GM21390 (cell line): Measurements from ENCODE around the gene PLEKHB1.

Source experiments
- ATAC-seq: cut with Tn5 transposase; IDR thresholded peaks from one replicate; pipeline ENCODE4 v1.9.1; 2021; ENCODE audit not compliant: unreplicated experiment

The PLEKHB1 gene

DNA sequence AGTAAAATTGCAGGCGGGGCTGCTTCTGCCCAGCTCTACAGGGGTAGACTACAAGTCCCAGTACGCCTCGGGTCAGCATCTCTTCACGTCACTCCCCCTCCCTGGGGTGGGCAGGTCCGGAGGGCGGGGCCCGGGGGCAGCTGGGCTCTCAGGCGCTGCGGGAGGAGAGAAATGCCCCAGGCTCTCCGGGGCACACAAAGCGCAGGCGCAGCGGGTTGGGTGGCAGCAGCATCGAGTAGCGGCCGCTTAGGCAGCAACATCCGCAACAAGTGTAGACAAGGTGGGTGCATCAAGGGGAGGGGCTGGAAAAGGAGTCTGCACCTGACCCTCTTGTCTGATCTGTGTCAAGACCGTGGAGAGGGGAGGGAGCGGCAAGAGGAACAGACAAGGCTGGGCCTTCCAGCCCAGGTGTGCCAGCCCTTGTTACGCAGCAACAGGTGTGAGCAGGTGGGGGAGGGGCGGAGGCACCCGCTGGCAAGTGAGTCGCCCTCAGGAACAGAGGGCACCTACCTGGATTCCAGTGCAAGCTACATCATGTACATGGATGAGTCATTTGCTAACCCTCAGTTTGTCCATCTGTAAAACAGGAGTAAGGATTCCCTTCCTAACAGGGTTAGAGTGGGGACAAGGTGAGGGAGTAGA, 1.2 kb downstream of the PLEKHB1 start:
- peak; percentile 87 for ATAC-seq

- ATAC-seq, result no peak
Observed at GRCh38 chr11:73648121-73648520, 1.7 kb downstream of the PLEKHB1 start.

DNA sequence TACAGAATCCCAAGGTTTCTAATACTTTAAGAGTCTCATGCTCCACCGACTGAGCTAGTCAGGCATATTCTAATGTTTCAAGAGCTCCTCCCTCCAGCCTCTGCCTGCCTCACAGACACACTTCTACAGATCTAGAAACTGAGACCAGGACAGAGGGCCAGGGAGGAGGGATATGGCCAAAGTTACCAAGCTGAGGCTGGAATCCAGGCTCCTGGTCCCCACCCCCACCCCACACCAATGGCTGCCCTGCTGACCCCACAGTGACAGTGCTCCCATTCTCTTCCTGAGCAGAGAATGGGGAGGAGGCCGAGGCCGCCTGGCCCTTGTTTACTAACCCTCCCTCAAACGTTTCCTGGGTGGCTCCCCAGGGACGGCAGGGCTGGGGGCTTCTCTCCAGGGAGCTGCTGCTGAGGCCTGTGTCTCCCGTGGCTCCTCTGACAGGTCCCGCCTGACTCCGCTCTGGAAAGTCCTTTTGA, 2.2 kb downstream of the PLEKHB1 start:
- no peak for ATAC-seq

- ATAC-seq, result no peak
Observed at GRCh38 chr11:73649206-73649605, 2.8 kb downstream of the PLEKHB1 start.

- no peak for ATAC-seq
Observed at GRCh38 chr11:73650400-73650799, 4.0 kb downstream of the PLEKHB1 start.

- ATAC-seq, result no peak
Observed at GRCh38 chr11:73651252-73651651, 4.9 kb downstream of the PLEKHB1 start.

GRCh38 chr11:73651661-73652045, 5.3 kb downstream of the PLEKHB1 start:
- no peak for ATAC-seq

- ATAC-seq, result no peak
Observed at GRCh38 chr11:73652046-73652730, 5.8 kb downstream of the PLEKHB1 start.

DNA sequence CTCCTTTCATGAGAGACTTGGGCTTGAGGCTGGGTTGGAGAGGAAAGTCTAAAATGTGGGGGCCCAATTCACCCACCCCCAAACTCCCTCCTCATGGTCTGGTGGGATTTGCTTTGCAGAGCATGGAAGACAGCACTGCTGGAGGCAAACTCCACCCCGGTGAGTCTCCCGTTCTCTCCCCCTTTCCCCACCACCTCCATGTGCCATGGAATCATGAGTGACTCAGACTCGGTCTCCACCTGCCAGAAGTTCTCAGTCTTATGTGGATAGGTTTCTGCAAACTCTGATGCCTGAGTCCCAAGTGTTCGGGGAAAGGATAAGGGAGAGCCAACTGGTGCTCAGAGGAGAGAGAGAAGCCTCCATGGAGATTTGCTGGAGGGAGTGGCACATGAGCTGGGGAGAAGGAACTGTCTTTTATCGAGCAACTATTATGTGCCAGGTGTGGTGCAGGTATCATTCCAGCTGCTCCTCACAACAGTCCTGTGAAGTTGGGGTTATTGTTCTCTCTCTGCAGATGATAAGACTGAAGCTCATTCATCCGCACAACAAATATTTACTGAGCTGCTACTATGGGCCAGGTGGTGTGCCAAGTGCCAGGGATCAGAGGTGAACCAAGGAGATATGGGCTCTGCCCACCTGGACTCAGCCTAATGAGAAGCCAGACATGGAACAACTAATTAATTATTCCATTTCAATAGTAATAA, 6.6 kb downstream of the PLEKHB1 start:
- ATAC-seq, result no peak

GRCh38 chr11:73653996-73654395, 7.6 kb downstream of the PLEKHB1 start:
- ATAC-seq, result no peak

DNA sequence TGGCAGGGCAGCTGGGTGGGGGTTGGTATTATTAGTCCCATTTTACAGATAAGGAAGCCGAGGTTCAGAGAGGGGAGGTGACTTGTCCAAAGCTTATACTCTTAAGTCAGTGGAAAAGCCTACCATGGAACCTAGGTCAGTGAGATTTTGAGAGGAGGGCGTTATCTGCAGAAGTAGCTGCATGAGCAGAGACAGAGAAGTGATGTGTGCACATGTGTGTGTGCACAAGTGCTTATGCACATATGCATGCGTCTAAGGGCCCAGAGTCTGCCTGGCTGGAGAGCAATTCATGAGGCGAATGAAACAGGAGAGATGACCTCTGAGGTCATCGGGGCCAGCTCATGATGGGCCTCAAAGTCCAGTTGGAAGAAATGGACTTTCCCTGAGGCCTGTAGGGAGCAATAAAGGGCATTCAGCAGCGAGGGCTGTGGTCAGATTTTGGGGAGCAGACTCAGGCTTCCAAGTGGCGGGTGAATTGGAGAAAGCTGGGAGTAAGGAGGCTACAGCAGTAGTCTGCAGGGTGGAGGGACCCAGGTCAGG, 8.2 kb downstream of the PLEKHB1 start:
- ATAC-seq, result no peak

- no peak for ATAC-seq
Observed at GRCh38 chr11:73655686-73656085, 9.3 kb downstream of the PLEKHB1 start.

GRCh38 chr11:73656985-73657384, 10.6 kb downstream of the PLEKHB1 start:
- ATAC-seq, result no peak

DNA sequence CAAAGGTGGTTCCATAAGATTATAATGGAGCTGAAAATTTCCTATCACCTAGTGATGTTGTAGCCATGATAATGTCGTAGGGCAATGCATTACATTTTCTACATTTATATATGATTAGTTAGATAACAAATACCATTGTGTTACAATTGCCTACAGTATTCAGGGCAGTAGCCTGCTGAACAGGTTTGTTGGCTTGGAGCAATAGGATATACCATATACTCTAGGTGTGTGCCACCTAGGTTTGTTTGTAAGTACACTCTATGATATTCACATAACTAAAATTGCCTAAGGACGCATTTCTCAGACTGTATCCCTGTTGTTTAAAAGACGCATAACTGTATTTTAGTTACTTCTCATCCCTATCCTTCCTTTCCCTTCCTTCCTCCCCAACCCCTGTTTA, 13.6 kb downstream of the PLEKHB1 start:
- ATAC-seq, result no peak

DNA sequence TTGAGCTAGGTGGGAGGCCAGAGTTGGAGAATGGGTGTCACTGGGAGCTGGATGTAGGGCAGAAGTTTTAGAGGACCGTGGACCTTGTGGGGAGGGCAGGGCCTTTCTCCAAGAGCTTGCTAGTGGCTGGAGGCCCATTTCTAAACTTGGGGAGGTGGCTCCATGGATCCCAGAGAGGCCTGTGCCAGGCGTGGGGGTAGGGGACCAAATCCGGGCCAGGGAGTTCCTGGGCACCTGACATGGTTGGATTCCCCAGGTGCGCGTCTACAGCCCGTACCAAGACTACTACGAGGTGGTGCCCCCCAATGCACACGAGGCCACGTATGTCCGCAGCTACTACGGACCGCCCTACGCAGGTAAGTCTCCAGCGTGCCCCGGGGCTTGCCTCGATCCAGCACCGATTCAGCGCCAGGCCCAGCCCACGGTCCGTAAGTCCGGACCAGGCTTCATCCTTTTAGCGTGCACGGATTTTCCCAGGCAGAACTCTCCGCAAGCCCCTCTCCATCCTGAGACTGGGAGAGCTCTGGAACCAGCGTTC, 14.2 kb downstream of the PLEKHB1 start:
- no peak for ATAC-seq

DNA sequence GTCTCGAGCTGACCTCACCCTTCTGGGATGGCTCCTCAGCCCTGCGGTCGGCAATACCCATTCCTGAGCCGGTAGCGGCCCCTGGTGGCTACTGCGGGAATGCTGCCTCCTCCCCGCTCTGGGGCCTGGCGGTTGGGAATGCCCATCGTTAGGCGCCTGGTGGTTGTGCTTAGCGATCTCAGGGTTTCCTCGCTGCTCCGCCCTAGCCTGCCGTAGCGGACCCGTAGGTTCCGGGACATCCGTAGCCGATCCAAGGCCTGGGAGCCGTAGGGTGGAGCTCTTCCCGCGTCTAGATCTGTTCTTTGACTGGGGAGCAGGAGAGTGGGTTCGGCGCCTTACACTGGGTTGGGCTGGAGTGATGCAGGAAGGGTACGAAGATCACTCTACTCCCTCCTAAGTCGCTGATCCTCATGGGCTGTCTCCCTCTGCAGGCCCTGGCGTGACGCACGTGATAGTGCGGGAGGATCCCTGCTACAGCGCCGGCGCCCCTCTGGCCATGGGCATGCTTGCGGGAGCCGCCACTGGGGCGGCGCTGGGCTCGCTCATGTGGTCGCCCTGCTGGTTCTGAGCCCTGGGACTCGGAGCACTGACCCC, 14.8 kb downstream of the PLEKHB1 start:
- peak; percentile 75 for ATAC-seq

DNA sequence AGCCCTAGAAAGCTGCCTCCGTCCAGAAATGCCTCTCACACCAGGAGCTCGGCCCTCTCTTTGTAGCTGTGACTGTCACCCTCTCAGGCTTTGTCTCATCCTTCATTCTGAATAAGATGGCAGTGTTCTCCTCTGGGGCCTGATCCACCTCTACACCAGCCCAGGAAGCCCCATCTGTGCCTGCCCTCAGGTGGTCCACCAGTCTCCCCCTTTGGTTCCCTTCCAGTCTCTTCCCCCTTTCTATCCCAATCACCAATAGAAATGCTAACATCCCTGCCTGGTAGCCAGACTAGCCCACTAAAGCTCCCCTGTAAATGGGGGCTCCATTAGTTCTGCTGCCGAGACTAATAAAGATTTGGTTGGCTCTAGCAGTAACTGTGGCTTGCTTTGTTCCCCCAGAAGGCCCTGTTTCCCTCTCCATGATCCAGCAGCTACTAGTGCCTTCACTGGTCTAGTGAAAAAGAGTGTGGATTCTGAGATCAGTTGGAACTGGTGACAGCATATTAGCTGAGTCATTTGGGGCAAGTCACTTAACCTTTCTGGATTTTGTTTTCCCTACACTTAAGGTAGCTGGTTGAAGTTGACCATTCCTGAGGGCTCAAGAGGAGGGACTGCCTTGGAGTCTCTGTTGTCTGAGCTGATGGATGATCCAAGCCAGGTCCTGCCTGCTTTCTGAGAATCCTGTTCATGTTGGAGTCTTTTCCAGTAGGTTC, 16.2 kb downstream of the PLEKHB1 start:
- no peak for ATAC-seq

- no peak for ATAC-seq
Observed at GRCh38 chr11:73663604-73664495, 17.5 kb downstream of the PLEKHB1 start.

DNA sequence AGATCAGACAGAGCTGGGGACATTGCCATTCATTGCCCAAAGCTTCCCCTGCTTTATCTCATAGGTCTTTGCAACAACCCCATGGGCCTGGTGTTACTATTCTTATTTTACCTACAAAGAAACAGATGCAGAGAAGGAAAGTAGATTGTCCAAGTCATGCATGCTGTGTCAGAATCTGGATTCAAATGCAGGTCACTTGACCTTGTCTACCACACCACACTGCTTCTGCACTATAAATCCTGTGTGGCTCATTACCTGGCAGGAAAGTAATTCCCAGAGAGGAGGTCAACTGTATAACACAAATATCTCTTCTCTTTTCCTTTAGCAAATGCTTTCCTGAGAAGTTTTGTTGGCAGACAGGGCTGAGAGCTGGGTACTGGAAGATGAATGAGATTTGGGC, 18.5 kb downstream of the PLEKHB1 start:
- no peak for ATAC-seq

- ATAC-seq, result no peak
Observed at GRCh38 chr11:73667891-73668290, 21.5 kb downstream of the PLEKHB1 start.
